Measurements from ENCODE around the gene AMELY.
"Not testable (repeated sequence)": the region's sequence is repeated elsewhere in the genome, so short reads cannot be mapped to it uniquely, and the experiment has no call there.

AMELY gene, protein sequence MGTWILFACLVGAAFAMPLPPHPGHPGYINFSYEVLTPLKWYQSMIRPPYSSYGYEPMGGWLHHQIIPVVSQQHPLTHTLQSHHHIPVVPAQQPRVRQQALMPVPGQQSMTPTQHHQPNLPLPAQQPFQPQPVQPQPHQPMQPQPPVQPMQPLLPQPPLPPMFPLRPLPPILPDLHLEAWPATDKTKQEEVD
- total RNA-seq, result 0 reads per million in 4 experiments

GRCh38 chrY:6911253-6911881, at the start of gene AMELY:
TSS of gene AMELY (minus strand) at chrY:6911752. CDS start at chrY:6872608, 39,144 bp downstream.
- DNase-seq, result no peak

DNA sequence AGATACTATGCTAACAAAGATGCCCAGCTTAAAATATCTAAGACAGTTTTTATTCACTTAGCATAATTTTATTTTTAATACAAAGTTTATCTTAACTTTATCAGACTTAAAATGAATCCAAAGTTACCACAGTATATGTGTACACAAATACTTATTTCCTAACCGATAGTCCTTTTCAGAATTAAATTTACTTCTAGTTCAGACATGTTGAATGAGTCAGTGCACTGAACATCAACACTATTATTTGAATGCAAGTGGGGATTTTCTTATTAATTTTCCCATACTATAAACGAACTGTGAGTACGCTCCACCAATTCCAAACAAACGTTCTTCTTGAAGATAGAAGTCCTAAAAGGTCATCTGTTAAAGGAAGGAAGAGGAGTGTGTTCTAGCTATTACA, 38.4 kb upstream of the AMELY start:
- no peak for DNase-seq

DNA sequence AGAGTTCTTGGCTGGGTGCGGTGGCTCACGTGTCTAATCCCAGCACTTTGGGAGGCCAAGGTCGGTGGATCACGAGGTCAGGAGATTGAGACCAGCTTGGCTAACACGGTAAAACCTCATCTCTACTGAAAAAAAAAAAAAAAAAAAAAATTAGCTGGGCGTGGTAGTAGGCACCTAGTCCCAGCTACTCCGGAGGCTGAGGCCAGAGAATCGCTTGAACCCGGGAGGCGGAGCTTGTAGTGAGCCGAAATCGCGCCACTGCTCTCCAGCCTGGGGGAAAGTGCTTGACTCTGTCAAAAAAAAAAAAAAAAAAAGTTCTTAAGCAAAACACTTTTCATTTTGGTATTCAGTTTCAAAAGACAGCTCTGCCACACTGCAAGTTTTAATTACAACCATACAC, 36.8 kb upstream of the AMELY start:
- DNase-seq, result no peak

DNA sequence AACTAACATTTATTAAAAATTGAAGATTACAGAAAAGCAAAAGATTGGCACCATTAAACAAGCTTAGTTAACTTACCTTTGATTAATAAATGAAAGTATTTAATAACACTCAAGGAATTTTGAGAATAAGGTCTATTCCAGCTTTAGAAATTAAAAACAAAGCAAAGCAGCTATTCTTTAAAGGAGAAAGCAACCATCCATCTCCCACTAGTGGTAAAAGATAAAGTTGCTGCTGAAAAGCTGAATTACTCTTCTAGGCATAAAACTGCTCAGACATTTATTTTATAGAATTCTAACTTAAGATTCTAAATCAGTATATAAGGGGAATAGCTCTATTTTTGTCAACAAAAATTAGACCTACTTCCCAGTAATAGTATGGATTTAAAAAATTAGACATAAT, 36.1 kb upstream of the AMELY start:
- DNase-seq, result no peak

- no peak for DNase-seq
These were observed 23.9 kb upstream of the AMELY start for GRCh38 chrY:6935497-6935896.

- no peak for DNase-seq
These were observed 20.3 kb upstream of the AMELY start for GRCh38 chrY:6931779-6932396.

- no peak for DNase-seq
These were observed 17.7 kb upstream of the AMELY start for GRCh38 chrY:6929237-6929636.

DNA sequence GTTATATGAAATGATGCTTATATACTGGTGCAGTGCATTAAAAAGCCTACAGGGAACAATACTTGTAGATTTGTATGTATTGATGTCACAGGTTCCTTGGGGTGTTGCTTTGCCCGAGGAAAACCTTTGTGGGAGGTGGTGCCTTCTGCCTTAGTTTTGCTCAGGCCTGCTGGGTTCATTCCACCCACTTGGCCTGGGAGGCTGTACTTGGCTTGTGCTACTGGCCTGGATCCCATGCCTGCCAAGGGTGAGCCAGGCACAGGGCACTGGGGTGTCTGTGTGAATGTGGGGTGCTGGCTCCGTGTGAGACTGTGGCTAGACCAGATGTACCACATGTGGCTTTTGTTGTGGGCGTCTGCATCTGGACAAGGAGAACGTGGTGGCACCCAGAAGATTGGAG, 16.7 kb upstream of the AMELY start:
- DNase-seq, result no peak

DNA sequence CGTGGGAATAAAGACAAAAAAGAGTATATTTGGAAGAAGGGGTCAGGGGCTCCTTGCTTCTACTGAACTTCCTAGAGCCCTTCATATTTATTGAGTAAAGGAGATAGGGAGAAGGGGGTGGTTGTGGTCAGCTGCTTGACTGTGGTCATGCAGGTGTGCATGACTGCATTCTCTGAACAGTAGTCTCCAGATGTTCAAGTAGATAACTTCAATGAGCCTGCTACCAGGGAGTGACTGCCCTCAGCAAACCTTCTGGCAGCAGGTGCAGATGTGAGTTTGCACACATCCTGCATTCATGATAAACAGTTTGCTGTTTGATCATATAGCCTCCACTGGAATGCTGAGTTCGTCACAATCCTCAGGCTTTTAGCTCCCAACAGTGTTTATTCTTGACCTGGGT, 9.5 kb upstream of the AMELY start:
- DNase-seq, result no peak

- no peak for DNase-seq
These were observed 1.8 kb upstream of the AMELY start for GRCh38 chrY:6913362-6913761.

DNA sequence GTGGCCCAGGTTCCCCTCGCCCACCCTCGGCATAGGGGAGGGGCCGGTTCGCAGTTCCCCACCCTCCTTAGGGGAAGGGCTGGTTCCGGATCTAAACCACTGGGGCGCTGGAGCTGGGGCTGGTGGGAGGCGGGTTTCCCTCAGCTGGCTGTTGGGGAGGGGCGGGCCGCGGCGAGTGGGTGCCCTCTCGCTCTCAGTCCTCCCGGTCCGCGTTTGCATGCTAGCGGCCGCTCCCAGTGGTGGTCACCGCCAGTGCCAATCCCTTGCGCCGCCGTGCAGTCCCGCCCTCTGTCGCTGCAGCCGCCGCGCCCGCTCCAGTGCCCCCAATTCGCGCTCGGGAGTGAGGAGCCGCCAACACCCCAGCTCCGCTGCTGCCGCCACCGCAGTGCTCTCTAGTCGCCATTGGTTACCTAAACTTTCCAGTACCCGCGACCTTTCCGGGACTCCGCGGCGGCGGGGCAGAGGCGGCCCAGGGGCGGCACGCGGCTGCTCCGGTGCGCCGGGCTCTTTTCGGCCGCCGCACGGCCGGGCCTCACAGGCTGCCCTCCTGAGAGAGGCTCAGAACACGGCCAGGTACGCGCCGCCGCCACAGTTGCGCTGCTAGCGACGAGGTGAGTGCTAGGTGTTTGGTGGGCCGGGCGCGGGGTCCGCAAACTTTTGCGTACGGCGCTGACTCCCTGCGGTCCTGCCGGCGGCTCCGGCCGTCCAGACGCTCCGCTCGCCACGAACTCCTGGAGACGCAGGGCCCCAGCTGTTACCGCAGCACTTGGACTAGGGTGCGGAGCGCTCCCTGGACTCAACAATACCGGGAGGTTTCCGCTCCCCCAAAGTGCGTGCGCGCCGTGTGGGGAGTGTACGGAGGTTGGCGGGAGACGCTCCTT, 940 bp downstream of the AMELY start, which contains the start of gene TBL1Y:
TBL1Y (plus strand) TSS at position 326 of the 881 bp plus-strand sequence. CDS start 114,388 bp downstream, outside the sequence.
- no peak for DNase-seq

DNA sequence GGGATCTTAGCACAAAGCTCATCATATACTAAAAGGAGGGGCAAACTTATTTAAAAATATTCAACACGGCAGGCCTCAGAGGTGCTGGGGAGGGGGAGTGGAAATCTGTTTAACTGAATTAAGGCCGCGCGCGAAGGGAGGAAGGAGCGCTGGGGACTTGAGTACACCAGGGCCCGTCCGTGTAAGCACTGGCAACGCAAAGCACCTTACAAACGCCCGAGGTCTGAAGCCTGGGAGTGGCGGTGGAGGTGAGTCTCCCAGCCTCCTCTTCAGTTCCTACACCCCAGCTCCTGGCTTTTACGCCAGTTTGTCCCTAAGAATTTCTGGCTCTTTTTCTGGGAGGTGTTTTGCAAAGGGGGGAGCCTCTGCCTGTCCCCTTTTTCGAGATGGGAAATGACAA, 1.7 kb downstream of the AMELY start:
- DNase-seq, result no peak

DNA sequence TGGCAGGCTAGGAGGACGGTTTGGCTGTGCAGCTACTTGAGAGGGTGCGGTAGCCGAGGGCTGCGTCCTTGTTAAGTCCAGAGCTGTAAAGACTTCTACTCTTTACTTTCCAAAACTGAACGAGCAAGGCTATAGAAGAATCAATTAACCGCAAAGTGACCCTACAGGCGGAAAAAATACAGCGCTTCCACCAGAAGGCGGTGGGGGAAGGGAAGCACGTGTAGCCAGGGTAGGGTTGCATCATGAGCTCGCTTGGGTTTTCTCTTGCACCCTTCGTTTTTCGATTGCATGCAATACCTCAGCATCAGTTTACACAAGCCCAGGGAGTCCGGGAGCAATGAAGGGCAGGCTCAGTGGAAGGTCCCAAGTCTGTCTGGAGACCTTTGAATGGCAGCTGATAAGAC, 2.4 kb downstream of the AMELY start:
- no peak for DNase-seq

DNA sequence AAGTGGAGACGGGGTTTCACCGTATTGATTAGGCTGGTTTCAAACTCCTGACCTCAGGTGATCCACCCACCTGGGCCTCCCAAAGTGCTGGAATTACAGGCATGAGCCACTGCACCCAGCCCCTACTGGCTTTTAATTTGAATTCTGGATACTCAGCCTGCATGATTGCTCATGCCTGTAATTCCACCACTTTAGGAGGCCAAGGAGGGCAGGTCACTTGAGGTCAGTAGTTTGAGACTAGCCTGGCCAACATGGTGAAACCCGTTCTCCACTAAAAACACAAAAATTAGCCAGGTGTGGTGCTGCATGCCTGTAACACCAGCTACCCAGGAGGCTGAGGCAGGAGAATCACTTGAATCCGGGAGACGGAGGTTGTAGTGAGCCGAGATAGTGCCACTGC, 3.5 kb downstream of the AMELY start:
- not testable (repeated sequence) for DNase-seq

DNA sequence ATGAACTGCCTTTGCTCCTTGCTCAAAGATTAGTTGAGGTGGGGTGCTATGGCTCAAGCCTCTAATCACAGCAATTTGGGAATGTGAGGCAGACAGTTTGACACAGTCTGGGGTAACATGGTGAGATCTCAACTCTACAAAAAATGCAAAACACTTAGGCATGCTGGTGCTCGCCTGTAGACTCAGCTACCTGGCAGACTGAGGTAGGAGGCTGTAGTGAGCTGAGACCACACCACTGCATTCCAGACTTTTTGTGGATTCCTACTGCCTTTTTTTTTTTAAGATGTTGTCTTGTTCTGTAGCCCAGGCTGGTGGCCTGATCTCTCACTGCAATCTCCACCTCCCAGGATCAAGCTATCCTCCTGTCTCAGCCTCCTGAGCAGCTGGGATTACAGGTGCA, 4.0 kb downstream of the AMELY start:
- no peak for DNase-seq

DNA sequence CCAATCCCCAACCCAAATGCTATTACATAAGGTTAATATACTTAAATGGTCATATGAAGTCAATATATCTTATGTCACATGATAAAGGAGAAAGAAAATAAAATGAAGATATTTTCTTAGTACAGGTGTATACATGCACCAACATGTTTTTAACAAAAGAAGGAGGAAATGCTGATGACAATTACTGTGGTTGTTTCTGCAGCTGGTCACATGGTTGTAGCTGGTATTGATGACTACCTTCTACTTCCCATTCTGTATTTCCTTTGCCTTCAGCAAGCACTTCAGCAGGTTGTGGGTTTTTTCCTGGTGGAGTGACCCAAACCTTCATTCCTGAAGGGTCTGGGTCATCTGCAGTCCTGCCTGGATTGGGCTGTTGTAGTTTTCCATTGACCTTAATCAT, 9.4 kb downstream of the AMELY start:
- DNase-seq, result not testable (repeated sequence)

DNA sequence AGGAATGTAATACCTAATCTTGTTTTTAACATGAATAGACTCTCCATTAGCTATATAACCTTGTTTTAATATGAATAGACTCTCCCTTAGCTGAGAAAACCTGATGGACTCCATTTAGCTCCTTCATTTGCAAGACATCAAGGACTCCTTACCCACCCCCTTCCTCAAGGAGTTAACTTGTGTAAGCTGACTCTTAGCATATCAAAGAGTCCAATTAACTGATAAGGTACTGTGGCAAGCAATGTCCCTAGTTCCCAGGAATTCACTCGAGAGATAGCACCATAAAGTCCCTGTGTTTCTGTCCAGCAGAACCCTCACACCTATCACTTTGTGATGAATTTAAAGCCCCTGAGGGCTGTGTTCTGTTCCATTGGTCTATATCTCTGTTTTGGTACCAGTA, 16.3 kb downstream of the AMELY start:
- no peak for DNase-seq

- DNase-seq, result no peak
These were observed 17.1 kb downstream of the AMELY start for GRCh38 chrY:6894496-6894895.

GRCh38 chrY:6849384-6849783, 62.2 kb downstream of the AMELY start:
- DNase-seq, result no peak

DNA sequence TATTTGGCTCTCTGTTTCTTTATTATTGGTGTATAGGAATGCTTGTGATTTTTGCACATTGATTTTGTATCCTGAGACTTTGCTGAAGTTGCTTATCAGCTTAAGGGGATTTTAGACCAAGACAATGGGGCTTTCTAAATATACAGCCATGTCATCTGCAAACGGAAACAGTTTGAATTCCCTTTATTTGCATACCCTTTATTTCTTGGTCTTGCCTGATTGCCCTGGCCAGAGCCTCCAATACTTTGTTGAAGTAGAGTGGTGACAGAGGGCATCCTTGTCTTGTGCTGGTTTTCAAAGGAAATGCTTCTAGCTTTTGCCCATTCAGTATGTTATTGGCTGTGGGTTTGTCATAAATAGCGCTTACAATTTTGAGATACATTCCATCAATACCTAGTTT, 68.9 kb downstream of the AMELY start:
- not testable (repeated sequence) for DNase-seq

Data from effector CD8-positive, alpha-beta T cell (primary cell).